Osteocyte (in vitro differentiated cells): ENCODE data around the gene FLNC. TPM values are rescaled to one million over a fixed set of nuclear protein-coding genes. Genes with fewer than 3 reads are reported as not detected.

Experiments
- DNase-seq: peaks from one replicate; pipeline ENCODE4 v3.0.0; 2021; ENCODE audit warnings: mixed read lengths; ENCODE audit not compliant: unreplicated experiment; ENCODE audit errors: extremely low spot score
- H3K27ac Mint-ChIP-seq: one replicate; pipeline ENCODE4 v1.8.0; 2021; ENCODE audit warnings: mild to moderate bottlenecking, mixed read lengths; ENCODE audit not compliant: unreplicated experiment
- H3K27me3 Mint-ChIP-seq: one replicate; pipeline ENCODE4 v1.8.0; 2021; ENCODE audit warnings: mixed read lengths; ENCODE audit not compliant: unreplicated experiment
- H3K36me3 Mint-ChIP-seq: one replicate; pipeline ENCODE4 v1.8.0; 2021; ENCODE audit warnings: mixed read lengths; ENCODE audit not compliant: unreplicated experiment
- H3K4me1 Mint-ChIP-seq: one replicate; pipeline ENCODE4 v1.8.0; 2021; ENCODE audit warnings: mixed read lengths; ENCODE audit not compliant: unreplicated experiment
- H3K4me3 Mint-ChIP-seq: one replicate; pipeline ENCODE4 v1.8.0; 2021; ENCODE audit warnings: mild to moderate bottlenecking, moderate library complexity, mixed read lengths; ENCODE audit not compliant: unreplicated experiment
- H3K9me3 Mint-ChIP-seq: one replicate; pipeline ENCODE4 v1.8.0; 2021; ENCODE audit warnings: mixed read lengths; ENCODE audit not compliant: unreplicated experiment
- CTCF ChIP-seq: fragments of 200-600 bp; sonication (generic); IDR thresholded peaks from 2 replicates; pipeline ENCODE4 v1.5.0; 2021; ENCODE audit warnings: antibody characterized with exemption, mild to moderate bottlenecking, moderate library complexity
- total RNA-seq: library from RNA; stranded (reverse); gene quantifications from 2 replicates; pipeline ENCODE4 v1.2.1, GENCODE V29; 2021

FLNC gene
- total RNA-seq, 1 donor from 2014 or later = 26.9 TPM

- H3K4me1 Mint-ChIP-seq = no peaks in the 10 kb centered on the region
- TF ChIP-seq CTCF = no peak
- no peaks in the 10 kb centered on the region for H3K27me3 Mint-ChIP-seq
- H3K4me3 Mint-ChIP-seq = no peak overlapping the region
- H3K36me3 Mint-ChIP-seq = peaks cover 10% of the 10 kb centered on the region
- H3K27ac Mint-ChIP-seq = no peak overlapping the region
- no peaks in the 10 kb centered on the region for H3K9me3 Mint-ChIP-seq
- DNase-seq = no peak
These were observed 28.4 kb upstream of the FLNC start for GRCh38 chr7:128801667-128802418.

- no peak overlapping the region for H3K4me3 Mint-ChIP-seq
- H3K27me3 Mint-ChIP-seq = no peaks in the 10 kb centered on the region
- DNase-seq = no peak
- H3K4me1 Mint-ChIP-seq = no peaks in the 10 kb centered on the region
- no peak overlapping the region for H3K27ac Mint-ChIP-seq
- TF ChIP-seq CTCF = no peak
- H3K36me3 Mint-ChIP-seq = peaks cover 10% of the 10 kb centered on the region
- H3K9me3 Mint-ChIP-seq = no peaks in the 10 kb centered on the region
These were observed 25.7 kb upstream of the FLNC start for GRCh38 chr7:128804484-128804883.

- no peaks in the 10 kb centered on the region for H3K4me1 Mint-ChIP-seq
- TF ChIP-seq CTCF = no peak
- no peak overlapping the region for H3K27ac Mint-ChIP-seq
- DNase-seq = no peak
- no peak overlapping the region for H3K4me3 Mint-ChIP-seq
- peaks cover 10% of the 10 kb centered on the region for H3K36me3 Mint-ChIP-seq
- H3K9me3 Mint-ChIP-seq = no peaks in the 10 kb centered on the region
- no peaks in the 10 kb centered on the region for H3K27me3 Mint-ChIP-seq
These were observed 25.0 kb upstream of the FLNC start for GRCh38 chr7:128805225-128805624.

GRCh38 chr7:128807191-128807590 lies 23.0 kb upstream of the FLNC start:
- DNase-seq = no peak
- H3K4me3 Mint-ChIP-seq = no peak overlapping the region
- no peak overlapping the region for H3K27ac Mint-ChIP-seq
- TF ChIP-seq CTCF = no peak
- no peaks in the 10 kb centered on the region for H3K9me3 Mint-ChIP-seq
- peaks cover 10% of the 10 kb centered on the region for H3K36me3 Mint-ChIP-seq
- H3K4me1 Mint-ChIP-seq = no peaks in the 10 kb centered on the region
- no peaks in the 10 kb centered on the region for H3K27me3 Mint-ChIP-seq

- H3K36me3 Mint-ChIP-seq = peaks cover 7% of the 10 kb centered on the region
- no peaks in the 10 kb centered on the region for H3K27me3 Mint-ChIP-seq
- no peak for TF ChIP-seq CTCF
- DNase-seq = no peak
- no peak overlapping the region for H3K4me3 Mint-ChIP-seq
- H3K9me3 Mint-ChIP-seq = no peaks in the 10 kb centered on the region
- H3K4me1 Mint-ChIP-seq = no peaks in the 10 kb centered on the region
- H3K27ac Mint-ChIP-seq = no peak overlapping the region
These were observed 20.8 kb upstream of the FLNC start for GRCh38 chr7:128809363-128809762.
